SK-N-MC (cell line): Measurements from ENCODE around the gene BCAT1.

Source experiments
- EZH2 ChIP-seq: fragments of 200-600 bp; sonication (generic); IDR thresholded peaks from one replicate; pipeline ENCODE4 v1.6.1; 2017; ENCODE audit warnings: antibody characterized with exemption
- POLR2AphosphoS5 ChIP-seq: IDR thresholded peaks from 2 replicates; pipeline ENCODE4 v1.6.1; 2012; ENCODE audit warnings: mild to moderate bottlenecking, low read depth, low read length, borderline replicate concordance

DNA sequence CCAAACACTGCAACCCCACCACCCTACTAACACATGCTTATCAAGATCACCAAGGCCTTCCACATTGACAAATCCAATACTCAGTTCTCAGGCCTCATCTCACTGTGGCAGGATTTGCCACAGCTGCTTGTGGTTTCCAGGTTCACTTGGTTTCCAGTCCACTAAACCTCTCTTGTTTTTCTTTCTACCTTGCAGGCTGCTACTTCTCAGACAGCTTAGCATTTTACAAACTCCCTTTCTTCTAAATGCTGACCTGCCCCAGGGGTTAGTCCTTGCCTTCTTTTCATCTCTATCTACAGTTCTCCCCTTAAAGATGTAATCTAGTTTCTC lies 84.1 kb downstream of the BCAT1 start:
- TF ChIP-seq POLR2AphosphoS5 (no peak), EZH2 (no peak)
